ENCODE results near the gene MS4A3.
"Not testable (repeated sequence)": the region's sequence is repeated elsewhere in the genome, so short reads cannot be mapped to it uniquely, and the experiment has no call there.

Gene MS4A3

DNA sequence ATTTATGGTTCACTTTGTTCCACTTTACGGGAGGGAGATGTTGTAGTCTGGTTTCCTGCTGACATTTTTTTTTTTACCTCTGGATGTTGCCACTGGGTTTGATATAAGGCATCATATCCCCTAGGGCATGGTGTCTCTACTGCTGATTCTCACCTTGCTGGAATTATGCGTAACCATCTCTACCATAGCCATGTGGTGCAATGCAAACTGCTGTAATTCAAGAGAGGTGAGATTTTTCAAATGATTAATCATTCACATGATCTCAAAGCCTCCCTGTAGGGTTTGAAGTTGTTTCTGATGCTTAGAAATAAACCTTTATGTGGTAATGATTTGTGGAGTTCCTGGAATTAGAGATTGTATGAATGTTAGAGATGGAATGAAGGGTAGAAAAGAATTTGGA, 13.0 kb downstream of the MS4A3 start:
- Histone ChIP-seq H3K9me2 (ENCODE audit: low read depth, low read length) (no peaks in the 10 kb centered on the region), H2AFZ (ENCODE audit: low read length) (no peak overlapping the region), H3K27ac (ENCODE audit: low read depth, low read length, poor library complexity, severe bottlenecking) (no peak overlapping the region), H3K4me2 (ENCODE audit: low read length) (no peak overlapping the region), H3K36me3 (ENCODE audit: insufficient read depth, low read length) (no peaks in the 10 kb centered on the region), H3K79me2 (ENCODE audit: insufficient read depth, low read length) (no peaks in the 10 kb centered on the region), H3K27me3 (ENCODE audit: insufficient read depth, low read length) (no peaks in the 10 kb centered on the region), H3K4me3 (ENCODE audit: low read depth, low read length, poor library complexity, severe bottlenecking) (no peak overlapping the region), H4K20me1 (ENCODE audit: insufficient read depth, low read length) (no peaks in the 10 kb centered on the region), H3F3A (ENCODE audit: insufficient read depth, low read length) (no peaks in the 10 kb centered on the region), H3K4me1 (ENCODE audit: insufficient read depth, low read length, severe bottlenecking) (no peaks in the 10 kb centered on the region), H3K9me3 (ENCODE audit: low read length) (no peaks in the 10 kb centered on the region), H3K9ac (ENCODE audit: low read length) (no peak overlapping the region)
- TF ChIP-seq, protein P1, sequence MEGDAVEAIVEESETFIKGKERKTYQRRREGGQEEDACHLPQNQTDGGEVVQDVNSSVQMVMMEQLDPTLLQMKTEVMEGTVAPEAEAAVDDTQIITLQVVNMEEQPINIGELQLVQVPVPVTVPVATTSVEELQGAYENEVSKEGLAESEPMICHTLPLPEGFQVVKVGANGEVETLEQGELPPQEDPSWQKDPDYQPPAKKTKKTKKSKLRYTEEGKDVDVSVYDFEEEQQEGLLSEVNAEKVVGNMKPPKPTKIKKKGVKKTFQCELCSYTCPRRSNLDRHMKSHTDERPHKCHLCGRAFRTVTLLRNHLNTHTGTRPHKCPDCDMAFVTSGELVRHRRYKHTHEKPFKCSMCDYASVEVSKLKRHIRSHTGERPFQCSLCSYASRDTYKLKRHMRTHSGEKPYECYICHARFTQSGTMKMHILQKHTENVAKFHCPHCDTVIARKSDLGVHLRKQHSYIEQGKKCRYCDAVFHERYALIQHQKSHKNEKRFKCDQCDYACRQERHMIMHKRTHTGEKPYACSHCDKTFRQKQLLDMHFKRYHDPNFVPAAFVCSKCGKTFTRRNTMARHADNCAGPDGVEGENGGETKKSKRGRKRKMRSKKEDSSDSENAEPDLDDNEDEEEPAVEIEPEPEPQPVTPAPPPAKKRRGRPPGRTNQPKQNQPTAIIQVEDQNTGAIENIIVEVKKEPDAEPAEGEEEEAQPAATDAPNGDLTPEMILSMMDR (IDR thresholded peaks at IDR 0.05; ENCODE audit: low read length): no peak
- TF ChIP-seq EZH2 (IDR thresholded peaks at IDR 0.05; ENCODE audit: borderline replicate concordance, low read length): no peak

DNA sequence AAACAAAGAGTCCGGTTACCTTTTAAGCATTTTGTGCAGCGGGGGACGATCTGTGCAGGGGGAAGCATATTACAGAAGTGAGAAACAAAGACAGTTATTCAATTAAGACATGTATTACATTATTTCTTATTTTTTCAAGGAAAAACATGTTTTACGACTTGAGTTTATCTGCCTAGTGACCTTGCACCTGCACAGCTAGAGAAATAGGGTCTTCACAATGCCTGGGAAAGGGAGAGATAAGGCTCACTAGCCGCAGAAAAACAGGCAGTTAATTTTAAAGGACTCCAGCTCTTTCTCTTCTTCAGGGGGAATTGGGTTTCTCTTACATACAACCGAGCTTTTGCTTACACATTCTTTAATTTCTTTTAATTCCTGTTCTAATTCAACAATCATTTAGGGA, 15.2 kb downstream of the MS4A3 start:
- not testable (repeated sequence) for H2AFZ ChIP-seq (ENCODE audit: low read length); H3K27ac ChIP-seq (ENCODE audit: low read depth, low read length, poor library complexity, severe bottlenecking); H3K79me2 ChIP-seq (ENCODE audit: insufficient read depth, low read length); H3K27me3 ChIP-seq (ENCODE audit: insufficient read depth, low read length); H3K9me2 ChIP-seq (ENCODE audit: low read depth, low read length); H3K4me3 ChIP-seq (ENCODE audit: low read depth, low read length, poor library complexity, severe bottlenecking); H3K4me2 ChIP-seq (ENCODE audit: low read length); H3K36me3 ChIP-seq (ENCODE audit: insufficient read depth, low read length); H4K20me1 ChIP-seq (ENCODE audit: insufficient read depth, low read length); H3K4me1 ChIP-seq (ENCODE audit: insufficient read depth, low read length, severe bottlenecking); H3K9me3 ChIP-seq (ENCODE audit: low read length); H3K9ac ChIP-seq (ENCODE audit: low read length); H3F3A ChIP-seq (ENCODE audit: insufficient read depth, low read length)

DNA sequence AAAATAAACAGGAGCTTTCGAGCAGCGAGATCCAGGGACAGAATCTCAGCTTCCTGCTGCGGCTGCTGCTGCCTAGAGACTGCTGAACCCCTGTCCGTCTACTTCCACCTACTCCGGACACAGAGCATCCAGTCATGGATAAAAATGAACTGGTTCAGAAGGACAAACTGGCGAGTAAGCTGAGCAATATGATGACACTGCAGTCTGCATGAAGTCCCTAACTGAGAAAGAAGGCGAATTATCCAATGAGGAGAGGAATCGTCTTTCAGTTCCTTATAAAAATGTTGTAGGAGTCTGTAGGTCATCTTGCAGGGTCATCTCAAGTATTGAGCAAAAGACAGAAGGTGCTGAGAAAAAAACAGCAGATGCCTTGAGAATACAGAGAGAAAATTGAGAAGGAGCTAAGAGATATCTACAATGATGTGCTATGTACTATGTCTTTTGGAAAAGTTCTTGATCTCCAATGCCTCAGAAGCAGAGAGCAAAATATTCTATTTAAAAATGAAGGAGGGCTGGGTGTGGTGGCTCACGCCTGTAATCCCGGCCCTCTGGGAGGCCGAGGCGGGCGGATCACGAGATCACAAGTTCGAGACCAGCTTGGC, 20.9 kb downstream of the MS4A3 start:
- no peak overlapping the region for H3K4me2 ChIP-seq (ENCODE audit: low read length)

More for the DNA sequence above, 20.9 kb downstream of the MS4A3 start:
- no peaks in the 10 kb centered on the region for H3K9me3 ChIP-seq (ENCODE audit: low read length)
- H3K27ac ChIP-seq (ENCODE audit: low read depth, low read length, poor library complexity, severe bottlenecking): no peak overlapping the region
- H3K36me3 ChIP-seq (ENCODE audit: insufficient read depth, low read length): no peaks in the 10 kb centered on the region
- H3K4me3 ChIP-seq (ENCODE audit: low read depth, low read length, poor library complexity, severe bottlenecking): no peak overlapping the region
- H3F3A ChIP-seq (ENCODE audit: insufficient read depth, low read length): no peaks in the 10 kb centered on the region
- TF ChIP-seq, protein P1 (IDR thresholded peaks at IDR 0.05; ENCODE audit: low read length): no peak
- no peak for TF ChIP-seq EZH2 (IDR thresholded peaks at IDR 0.05; ENCODE audit: borderline replicate concordance, low read length)
- no peaks in the 10 kb centered on the region for H4K20me1 ChIP-seq (ENCODE audit: insufficient read depth, low read length)
- H2AFZ ChIP-seq (ENCODE audit: low read length): no peak overlapping the region
- no peaks in the 10 kb centered on the region for H3K4me1 ChIP-seq (ENCODE audit: insufficient read depth, low read length, severe bottlenecking)
- H3K9me2 ChIP-seq (ENCODE audit: low read depth, low read length): no peaks in the 10 kb centered on the region
- 0 out of 2 replicates have a peak, but pooled peaks cover 4% of the 10 kb centered on the region for H3K27me3 ChIP-seq (ENCODE audit: insufficient read depth, low read length)
- H3K79me2 ChIP-seq (ENCODE audit: insufficient read depth, low read length): no peaks in the 10 kb centered on the region
- no peak overlapping the region for H3K9ac ChIP-seq (ENCODE audit: low read length)

All from OCI-LY1 (cell line).